ENCODE data around the gene UBE2D2. TPM values are rescaled to one million over a fixed set of nuclear protein-coding genes. Genes with fewer than 3 reads are reported as not detected.

Gene UBE2D2
- total and polyA plus RNA-seq, 10 of the 15 experiments (the other 5 are each of a cell fraction or from before 2014, with no cell fraction given), result 58.6 to 245 (median 128) TPM

DNA sequence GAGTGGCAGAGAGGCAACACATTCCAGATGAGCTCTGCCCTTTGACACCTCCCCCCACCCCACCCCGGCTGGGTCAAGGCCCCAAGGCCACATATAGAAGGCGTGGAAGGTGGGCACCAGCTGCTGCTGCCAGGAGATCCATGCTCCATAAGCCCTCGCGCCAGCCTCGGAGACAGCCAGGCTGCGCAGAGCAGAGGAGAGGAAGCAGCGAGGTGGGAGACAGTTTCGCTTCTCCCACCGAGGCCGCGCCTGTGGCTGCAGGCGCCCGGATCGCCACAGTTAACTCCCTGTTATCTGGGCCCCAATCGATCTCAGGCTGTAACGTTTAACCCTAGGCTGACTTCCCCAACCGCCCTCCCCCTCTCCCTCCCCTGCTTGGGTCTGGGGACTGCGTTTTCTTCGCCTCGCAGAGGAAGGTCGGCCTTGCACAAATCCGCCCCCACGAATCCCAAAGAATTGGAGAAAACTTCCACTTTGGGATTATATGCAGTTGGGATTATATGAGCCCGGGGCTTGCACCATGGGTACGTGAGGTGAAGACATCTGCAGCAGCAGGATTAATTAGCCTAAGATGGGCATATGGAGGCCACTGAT, 85.9 kb downstream of the UBE2D2 start:
- H3K27ac ChIP-seq (ENCODE audit: control insufficient read depth, insufficient read depth), result no peak overlapping the region
- no peak overlapping the region for H3K9ac ChIP-seq (ENCODE audit: control insufficient read depth, insufficient read depth, low read length)
- no TSS peak for BruUV-seq (replicated peaks)
- SMC1A ChIA-PET (ENCODE audit: uncharacterized antibody, unreplicated experiment), result interaction anchor here (0.9 to 9.6 kb wide), 4 partner anchors 12 to 224 kb away, joined by 3 to 175 read pairs (median 4); no protein-coding TSS in a partner anchor
- H3K79me2 ChIP-seq (ENCODE audit: control insufficient read depth, insufficient read depth, low read length), result peaks cover 43% of the 10 kb centered on the region
- H2AFZ ChIP-seq (ENCODE audit: control insufficient read depth, low read depth, low read length), result no peak overlapping the region
- WGBS (ENCODE audit: insufficient coverage, insufficient replicate concordance, low lambda C conversion rate, missing lambda C conversion rate), result 84% methylated on average over 21 of the region's 25 CpGs
- RAD21 ChIA-PET (ENCODE audit: unreplicated experiment), result interaction anchor here (0.8 to 10.9 kb wide), 8 partner anchors 11 to 227 kb away, joined by 4 to 265 read pairs (median 8); no protein-coding TSS in a partner anchor
- H3K4me1 ChIP-seq (ENCODE audit: control insufficient read depth, insufficient read depth, low read length), result peaks cover 23% of the 10 kb centered on the region
- DNase-seq (ENCODE audit: low read depth, low spot score) (no peak), FAIRE-seq (no peak), ATAC-seq (no peak)
- H4K20me1 ChIP-seq (ENCODE audit: control insufficient read depth, insufficient read depth), result no peaks in the 10 kb centered on the region
- intact Hi-C loops (cut with micrococcal nuclease; ENCODE audit: unreplicated experiment), result no loop called here
- no peaks in the 10 kb centered on the region for H3K27me3 ChIP-seq (replicated peaks in 1 of 2; ENCODE audit: control insufficient read depth in 2 of 2, insufficient read depth in 2 of 2, low read length in 1 of 2)
- no peaks in the 10 kb centered on the region for H3K9me3 ChIP-seq (replicated peaks; ENCODE audit: control insufficient read depth, insufficient read depth, low read length)
- CTCF ChIA-PET, result interaction anchor here (0.6 to 9.3 kb wide), 6 partner anchors 11 to 119 kb away, joined by 3 to 201 read pairs (median 4); no protein-coding TSS in a partner anchor
- in situ Hi-C loops (cut with MboI), result no loop called here
- H3K36me3 ChIP-seq (ENCODE audit: control insufficient read depth in 2 of 2, insufficient read depth in 2 of 2, low read length in 1 of 2), result no peaks in the 10 kb centered on the region
- peak overlapping the region; percentile 96; the same call in 1 of the 2 replicates for H3K4me3 ChIP-seq
- peak overlapping the region; percentile 76; the same call in 1 of the 2 replicates for H3K4me2 ChIP-seq (ENCODE audit: control insufficient read depth, insufficient read depth)
- POLR2A ChIA-PET, result interaction anchor here (0.6 to 6.5 kb wide), 6 partner anchors 9 to 73 kb away, joined by 3 to 68 read pairs (median 10); no protein-coding TSS in a partner anchor
- no peak for TF ChIP-seq SMC3 (IDR thresholded peaks at IDR 0.05; ENCODE audit: borderline replicate concordance, low read length)
- TF ChIP-seq, protein P1, sequence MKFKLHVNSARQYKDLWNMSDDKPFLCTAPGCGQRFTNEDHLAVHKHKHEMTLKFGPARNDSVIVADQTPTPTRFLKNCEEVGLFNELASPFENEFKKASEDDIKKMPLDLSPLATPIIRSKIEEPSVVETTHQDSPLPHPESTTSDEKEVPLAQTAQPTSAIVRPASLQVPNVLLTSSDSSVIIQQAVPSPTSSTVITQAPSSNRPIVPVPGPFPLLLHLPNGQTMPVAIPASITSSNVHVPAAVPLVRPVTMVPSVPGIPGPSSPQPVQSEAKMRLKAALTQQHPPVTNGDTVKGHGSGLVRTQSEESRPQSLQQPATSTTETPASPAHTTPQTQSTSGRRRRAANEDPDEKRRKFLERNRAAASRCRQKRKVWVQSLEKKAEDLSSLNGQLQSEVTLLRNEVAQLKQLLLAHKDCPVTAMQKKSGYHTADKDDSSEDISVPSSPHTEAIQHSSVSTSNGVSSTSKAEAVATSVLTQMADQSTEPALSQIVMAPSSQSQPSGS (IDR thresholded peaks at IDR 0.05; ENCODE audit: low read length), result no peak
